GM21737 (cell line): ENCODE data around the gene PHACTR1.

Source experiments
- ATAC-seq: cut with Tn5 transposase; IDR thresholded peaks from one replicate; pipeline ENCODE4 v1.9.1; 2021; ENCODE audit warnings: mild to moderate bottlenecking, moderate library complexity; ENCODE audit not compliant: unreplicated experiment

Gene PHACTR1

DNA sequence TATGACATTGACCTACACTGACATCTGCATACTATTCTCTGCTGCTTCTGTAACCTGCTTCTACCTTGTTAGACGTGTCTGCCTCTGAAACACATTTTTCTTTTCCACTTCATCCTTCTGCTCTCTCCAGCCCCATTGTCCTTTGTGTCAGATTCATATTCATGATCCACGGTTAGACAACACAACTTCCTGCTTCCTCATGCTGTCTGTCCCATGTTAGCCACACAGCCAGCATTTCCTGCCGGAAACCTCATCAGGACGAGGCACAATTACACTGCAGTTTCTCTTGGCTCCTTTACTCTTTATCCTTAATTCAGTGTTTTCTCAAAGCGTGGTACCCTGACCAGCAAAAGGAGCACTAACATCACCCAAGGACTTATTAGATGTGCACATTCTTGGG, 461.5 kb downstream of the PHACTR1 start:
- ATAC-seq, result no peak

DNA sequence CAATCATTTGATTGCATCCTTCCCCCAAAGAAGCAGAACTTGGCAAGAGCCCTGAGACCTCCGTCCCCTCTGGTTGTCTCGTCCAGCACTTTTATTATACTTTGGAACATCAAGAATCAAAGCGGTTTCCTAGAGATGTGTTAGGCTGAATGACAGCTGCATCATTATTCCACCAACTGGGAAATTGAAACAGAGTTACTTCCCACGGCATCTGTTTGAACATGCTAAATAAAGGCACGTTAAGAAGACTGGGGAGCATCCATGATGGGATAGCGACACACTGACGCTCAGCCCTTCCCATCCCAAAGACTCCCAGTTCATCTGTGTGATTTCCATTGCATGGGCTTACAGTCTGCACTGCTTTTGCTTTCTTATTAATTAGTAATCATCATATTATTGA, 464.0 kb downstream of the PHACTR1 start:
- ATAC-seq, result no peak

DNA sequence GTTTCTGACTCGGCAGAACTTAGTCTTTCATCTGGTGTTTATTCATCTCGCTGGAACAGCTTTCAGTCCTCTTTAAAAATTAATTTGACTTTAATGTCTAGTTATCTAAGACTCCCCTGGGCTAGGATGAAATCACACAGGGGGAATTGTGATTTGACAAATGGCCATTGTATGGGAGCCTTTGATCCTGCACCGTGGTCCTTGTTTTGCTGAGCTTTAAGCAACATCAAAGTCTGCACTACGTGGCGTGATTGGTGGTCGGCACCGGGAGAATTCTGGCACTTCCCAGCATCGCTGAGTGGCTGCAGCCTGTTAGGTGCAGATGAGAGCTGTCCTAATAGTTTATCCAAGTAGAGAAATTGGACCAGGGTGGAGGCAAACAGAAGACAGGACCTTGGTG, 464.8 kb downstream of the PHACTR1 start:
- no peak for ATAC-seq

DNA sequence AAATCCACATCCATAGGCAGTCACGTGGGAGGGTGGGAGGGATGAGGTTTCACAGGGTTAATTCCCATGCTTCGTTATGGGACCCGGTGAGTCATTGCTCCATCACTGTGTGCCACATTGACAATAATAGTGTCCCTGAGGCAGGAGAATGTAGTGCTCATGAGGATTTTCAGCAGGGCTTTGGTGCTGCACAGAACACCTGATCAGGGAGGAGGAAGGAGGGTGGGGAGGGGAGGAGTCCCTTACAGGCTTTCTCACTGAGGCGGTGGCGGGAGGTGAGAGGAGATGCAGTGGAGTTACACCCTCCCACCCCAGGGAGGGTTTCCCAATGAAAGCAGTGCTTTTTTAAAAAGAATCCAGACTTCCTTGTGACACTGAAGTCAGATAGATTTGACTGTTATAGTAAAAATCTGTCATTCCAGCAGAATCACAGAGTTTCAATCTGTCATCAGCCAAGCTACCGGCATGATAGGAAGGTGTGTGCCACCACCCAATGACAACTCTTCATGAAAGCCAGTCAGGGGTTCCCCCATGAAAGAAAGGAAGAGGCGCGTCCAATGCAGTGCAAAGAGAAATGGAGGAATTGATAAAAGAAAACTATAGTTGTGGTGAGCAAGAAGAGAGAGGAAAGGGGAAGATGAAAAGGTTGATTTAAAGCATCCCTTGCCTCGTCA, 467.0 kb downstream of the PHACTR1 start:
- ATAC-seq, result no peak

DNA sequence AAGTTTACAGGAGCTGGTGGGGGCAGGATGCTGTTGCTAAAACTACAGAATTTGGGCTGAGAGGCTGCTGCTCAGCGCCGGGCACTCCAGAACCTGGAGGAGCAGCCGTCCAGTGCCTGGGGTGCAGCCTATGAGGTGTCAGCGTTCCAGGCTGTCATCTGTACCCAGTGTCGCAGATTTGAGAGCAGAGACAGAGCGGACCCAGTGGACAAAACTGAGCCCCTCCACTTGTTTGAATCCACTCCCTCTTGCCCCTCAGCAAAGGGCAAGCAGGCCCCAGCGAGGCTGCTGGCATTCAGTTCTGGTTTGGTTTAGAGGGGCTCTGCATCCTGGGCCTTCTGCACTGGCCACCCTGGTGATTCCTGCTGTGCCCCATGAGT, 467.5 kb downstream of the PHACTR1 start:
- no peak for ATAC-seq

DNA sequence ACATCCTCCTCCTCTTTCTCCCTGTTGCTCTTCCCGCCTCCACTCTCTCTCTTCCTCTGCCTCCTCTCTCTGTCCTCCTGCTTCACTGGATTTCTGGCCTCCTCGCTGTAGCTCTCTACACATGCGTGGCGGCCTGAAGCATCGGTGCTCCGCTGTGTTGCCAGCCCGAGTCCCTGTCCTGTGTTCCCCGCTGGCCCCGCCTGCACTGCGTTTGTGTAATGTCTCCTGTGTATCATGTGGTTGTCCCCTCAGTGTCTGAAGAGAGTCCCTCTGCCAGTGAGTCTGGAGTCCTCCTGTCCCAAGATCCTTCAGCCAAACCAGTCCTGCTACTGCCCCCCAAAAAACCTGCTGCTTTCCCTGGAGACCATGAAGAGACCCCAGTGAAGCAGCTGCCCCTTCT, 468.0 kb downstream of the PHACTR1 start:
- no peak for ATAC-seq

DNA sequence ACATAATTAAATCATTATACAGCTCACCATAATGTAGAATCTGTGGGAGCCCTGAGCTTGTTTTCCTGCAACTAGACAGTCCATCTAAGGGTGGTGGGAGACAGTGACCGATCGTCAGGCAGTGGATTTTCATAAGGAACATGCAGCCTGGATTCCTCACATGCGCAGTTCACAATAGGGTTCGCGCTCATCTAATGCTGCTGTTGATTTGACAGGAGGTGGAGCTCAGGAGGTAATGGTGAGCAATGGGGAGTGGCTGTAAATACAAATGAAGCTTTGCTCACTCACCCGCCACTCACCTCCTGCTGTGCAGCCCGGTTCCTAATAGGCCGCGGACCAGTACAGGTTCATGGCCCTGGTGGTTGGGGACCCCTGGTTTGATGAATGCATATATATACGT, 470.3 kb downstream of the PHACTR1 start:
- no peak for ATAC-seq

DNA sequence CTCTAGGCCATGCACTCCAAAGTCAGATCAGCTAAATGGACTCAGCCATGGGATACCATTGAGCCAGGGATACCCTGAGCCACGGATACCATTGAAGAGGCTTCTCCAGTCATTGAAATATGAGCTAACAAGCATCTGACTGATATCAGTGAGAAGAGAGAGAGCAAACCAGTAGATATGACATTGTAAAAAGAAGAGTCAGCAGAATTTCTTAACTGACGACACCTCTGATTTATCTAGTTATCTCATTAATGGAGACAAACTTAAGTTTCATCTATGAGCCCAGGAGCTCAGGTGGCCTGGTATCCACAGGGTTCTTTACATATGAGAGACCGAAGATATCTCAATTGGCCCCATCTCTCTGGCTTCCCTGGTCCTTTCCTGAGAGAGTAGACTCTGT, 471.1 kb downstream of the PHACTR1 start:
- ATAC-seq, result no peak

DNA sequence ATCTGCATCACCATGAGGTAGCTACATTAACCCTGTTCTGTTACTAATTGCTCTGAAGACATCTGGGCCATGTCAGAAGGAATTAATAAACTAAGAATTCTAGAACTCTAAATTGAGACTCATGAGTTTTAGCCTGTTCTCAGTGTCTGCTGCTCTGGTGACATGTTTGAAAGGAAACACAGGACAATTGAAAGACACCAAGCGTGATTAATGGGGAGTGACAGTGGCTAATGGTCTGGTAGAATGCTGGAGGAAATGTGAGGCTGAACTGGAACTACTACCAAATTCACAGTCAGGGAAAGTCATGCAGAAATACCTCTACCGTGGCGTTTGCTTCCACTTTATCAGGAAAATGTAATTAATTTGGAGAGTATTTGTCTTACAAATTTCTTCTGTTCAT, 471.7 kb downstream of the PHACTR1 start:
- no peak for ATAC-seq

DNA sequence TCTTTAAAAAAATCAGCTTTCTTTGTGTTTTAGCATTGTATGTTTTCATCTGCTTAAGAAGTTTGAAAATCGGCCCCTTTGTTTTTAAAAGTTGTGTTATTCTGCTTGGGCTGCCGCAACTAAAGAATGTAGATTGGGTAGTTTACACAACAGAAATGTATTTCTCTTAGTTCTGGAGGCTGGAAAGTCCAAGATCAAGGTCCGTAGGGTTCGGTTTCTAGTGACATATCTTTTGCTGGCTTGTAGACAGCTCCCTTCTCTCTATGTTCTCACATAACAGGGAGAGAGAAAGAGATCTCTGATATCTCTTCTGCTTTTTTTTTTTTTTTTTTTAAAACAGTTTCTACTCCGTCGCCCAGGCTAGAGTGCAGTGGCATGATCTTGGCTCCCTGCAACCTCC, 473.1 kb downstream of the PHACTR1 start:
- no peak for ATAC-seq

DNA sequence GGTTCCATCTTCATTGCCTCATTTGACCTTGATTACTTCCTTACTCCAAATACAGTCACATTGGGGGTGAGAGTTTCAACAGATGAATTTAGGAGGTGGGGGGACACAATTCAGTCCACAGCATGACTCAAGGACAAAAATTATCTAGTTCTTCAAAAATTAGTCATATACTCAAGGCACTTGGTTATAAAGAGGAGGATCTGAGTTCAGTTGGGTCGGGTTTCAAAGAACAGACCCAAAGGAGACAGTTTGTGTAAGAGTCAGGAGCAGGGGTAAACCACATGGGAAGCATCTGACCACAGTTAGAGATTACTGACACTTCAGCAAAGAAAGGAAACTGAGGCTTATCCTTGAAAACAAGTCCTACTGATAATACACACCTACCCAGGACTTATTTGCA, 473.8 kb downstream of the PHACTR1 start:
- no peak for ATAC-seq

DNA sequence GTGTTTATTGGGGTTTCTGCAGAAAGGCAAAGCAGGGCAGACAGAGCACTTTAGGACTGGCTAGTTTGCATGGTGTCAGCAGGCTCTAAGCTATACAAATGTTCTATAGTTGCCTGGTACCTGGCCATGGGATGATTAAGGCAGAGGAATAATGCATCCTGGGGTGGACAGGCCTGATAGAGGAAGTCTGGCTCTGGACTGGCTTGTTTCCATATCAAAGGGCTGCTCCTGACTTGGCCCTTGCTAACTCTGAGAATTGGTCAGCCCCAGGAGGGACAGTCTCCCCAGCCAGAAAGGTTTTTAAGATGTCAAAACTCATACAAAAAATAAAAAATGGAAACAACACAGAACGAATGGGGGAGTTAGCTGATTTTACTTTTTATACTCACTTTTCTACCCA, 474.9 kb downstream of the PHACTR1 start:
- no peak for ATAC-seq

DNA sequence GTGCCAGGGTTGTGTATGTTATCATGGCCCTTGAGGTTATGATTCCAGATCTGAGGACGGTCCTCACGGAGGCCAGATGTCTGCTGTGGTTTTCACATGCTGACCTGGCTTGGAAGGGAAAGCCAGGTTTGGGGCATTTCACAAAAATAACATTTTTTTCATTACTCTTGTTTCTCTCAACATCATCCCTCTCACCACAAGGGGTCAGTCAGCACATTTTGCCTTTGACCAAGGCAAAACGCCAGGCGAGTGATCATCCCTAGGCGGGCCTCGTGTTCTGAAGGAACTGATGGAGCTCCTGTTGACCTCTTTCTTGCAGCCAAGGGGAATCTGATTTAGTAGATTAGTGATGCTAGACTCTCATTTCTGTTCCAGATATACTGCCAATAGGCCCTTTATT, 478.3 kb downstream of the PHACTR1 start:
- ATAC-seq, result no peak

DNA sequence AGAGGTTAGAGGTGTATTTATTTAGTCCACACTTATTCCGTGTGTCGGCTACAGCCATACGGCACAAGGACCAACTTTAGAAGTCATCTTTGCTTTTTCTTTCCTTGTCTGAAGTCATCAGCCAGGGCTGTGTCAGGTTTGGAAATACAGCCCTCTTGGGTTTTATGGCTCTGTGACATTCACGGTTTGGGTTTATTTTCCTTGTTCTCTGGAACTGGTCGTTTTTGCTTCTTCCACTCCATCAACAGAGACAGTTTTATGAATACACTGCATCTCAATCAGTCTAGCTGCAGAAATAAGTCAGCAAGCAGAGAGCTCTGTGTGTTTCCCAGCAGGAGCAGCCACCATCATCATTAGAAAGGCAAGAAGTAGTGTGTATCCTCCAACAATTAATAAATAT, 479.2 kb downstream of the PHACTR1 start:
- no peak for ATAC-seq

DNA sequence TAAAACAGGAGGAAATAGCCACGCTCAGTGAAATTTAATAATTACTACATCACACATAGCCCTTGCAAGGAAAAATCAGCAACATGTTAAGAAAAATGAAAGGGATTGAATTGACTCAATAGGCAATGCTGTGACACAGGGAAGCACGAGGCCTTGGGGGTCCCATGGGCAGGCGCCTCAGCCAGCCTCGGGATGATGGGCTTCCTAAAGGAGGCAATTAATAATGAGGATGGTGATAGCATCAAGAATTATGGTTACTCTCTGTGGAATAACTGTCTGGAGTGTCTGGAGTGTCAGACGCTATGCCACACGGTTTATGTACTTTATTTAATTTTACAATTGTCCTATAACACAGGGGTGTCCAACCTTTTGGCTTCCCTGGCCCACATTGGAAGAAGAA, 481.6 kb downstream of the PHACTR1 start:
- ATAC-seq, result no peak

DNA sequence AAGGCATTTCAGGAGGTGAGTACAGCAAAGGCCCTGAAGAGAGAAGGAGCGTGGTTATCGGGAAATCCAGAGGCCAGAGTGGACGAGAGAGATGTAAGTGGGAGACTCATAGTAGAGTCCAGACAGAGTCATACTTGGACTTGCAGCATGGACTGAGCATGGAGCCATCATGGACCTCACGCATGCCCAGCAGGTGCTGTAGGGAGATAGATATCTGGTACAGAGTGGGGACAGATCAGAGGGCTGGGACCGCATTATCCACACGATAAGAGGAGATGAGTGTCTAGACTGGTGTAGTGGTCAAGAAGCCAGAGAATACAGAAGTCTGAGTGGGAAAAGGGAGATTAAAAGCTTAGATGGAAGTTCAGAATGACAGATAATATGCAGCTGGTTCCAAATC, 484.8 kb downstream of the PHACTR1 start:
- no peak for ATAC-seq

DNA sequence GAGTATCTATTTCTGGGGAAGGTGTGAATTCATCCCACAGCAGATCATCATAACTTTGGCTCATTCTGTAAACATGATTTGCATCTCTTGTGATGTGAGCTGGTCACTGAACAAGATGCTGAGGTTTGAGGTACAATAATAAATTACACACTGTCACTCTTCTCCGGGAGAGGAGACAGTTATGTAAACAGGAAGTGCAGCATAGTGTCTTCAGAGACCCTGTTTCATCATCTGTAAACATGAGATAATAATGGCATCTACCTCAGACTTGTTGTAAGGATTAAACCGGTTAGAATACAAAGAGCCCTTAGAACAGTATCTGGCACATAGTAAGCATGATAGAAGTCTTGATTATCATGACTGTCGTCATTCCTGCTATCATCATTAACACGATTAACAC, 486.6 kb downstream of the PHACTR1 start:
- ATAC-seq, result no peak

DNA sequence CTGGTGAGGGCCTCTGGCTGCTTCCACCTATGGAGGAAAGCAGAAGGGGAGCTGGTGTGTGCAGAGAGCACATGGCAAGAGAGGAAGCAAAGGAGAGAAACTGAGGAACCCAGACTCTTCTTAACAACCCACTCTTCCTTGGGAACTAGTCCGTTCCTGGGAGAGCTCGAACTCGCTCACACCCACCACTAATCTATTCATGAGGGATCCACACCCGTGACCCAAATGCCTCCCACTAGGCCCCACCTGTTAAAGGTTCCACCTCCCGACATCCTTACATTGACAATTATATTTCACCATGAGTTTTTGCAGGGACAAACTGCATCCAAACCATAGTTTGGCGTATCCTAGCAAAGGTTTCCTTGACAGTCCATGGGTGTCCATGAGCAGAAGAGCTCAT, 488.5 kb downstream of the PHACTR1 start:
- no peak for ATAC-seq

DNA sequence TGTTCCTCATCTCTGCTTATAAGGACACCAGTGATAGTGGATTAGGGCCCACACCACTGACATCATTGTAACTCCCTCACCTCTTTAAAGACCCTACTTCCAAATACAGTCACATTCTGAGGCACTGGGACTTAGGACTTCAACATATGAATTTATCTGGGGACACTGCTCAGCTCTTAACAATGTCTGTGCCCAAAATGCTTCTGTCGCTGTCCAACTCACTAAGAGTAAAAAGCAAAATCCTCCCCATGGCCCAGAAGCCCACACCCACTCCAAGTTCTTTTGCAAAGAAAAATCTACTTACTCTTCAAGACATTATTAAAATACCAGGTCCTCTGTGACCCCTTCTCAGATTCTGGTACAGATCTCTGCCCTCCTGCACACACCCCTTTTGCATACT, 495.5 kb downstream of the PHACTR1 start:
- ATAC-seq, result no peak

DNA sequence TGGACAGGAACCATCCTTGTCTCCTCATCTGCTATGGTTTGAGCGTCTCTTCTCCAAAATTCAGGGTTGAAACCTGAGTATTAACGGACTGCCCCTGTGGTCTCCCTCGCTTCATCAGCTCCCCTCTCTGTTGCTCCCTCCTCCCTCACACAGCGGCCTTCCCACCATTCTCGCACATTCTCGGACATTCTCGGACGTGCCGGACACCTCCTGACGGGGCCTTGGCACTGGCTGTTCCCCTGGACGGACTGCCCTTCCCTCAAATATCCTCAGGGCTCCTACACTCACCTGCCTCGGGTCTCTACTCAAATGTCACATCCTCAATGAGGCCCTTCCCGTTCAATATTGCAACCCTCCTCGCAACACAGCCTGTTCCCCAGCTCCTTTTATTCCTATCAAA, 496.0 kb downstream of the PHACTR1 start:
- ATAC-seq, result no peak

DNA sequence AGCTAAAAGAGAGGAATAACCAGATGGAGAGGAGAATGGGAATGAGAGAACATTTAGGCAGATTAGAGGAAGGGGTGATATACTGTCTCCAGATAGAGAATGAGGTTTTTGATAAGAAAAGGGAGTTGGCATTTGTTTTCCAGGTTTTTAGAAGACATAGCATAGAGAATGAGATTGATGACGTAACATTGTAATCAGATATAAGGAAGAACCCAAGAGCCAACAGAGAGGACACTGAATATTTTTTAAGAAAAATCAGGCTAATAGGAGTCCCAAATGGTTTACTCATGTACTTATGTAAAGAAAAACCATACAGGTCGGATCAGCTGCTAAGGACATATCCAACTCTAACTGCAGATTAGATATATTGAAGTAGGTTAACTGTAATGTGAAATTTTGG, 498.8 kb downstream of the PHACTR1 start:
- no peak for ATAC-seq

DNA sequence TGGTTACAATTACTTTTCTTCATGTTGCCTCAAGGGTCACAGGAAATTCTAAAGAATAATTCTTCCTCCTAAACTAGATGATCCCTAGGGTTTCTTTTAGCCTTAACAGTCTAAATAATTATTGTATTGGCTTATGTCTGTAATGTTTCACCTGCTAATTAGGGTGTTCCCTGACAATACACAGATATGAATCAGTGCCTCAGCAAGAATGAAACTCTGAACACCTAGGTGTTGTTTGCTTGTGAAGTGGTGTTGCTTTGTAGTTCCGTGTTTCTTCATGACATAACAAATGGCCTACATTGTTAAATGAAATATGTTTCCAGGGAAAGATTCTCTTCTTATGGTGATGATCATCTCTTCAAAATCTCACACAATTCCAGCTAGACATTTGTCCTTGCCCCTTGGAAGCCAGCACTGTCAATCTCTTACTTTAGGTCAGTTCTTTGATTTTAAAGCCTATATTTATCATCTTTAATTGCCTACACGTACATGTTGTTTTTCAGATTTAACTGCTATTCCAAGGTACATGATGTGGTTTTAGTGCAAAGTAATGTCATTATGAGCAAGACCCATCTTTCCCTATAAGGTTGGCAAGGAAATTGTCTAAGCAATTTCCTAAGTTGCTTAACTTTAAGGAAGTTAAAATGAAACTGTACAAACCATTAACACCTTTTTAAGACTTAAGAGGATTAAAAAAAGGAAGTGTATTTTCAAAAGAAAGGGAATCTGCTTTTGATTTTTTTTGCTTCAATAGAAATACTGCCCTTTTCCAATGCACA, 499.9 kb downstream of the PHACTR1 start:
- ATAC-seq, result no peak
